ENCODE measurements around the gene LIF.

- TF ChIP-seq POLR2AphosphoS5 (IDR thresholded peaks at IDR 0.05) (no peak), CTCF (IDR thresholded peaks at IDR 0.05) (no peak), EP300 (IDR thresholded peaks at IDR 0.05) (no peak), POLR2A (IDR thresholded peaks at IDR 0.05) (no peak)
Measured at GRCh38 chr22:30244641-30245040, 1.9 kb downstream of the LIF start.
